ENCODE results near the gene PEX26. TPM values are rescaled to one million over a fixed set of nuclear protein-coding genes. Genes with fewer than 3 reads are reported as not detected.

The PEX26 gene
- total and polyA plus RNA-seq, 2 of the 13 experiments (the other 11 are each of a cell fraction or from before 2014, with no cell fraction given) = 10.6 to 25.1 TPM

DNA sequence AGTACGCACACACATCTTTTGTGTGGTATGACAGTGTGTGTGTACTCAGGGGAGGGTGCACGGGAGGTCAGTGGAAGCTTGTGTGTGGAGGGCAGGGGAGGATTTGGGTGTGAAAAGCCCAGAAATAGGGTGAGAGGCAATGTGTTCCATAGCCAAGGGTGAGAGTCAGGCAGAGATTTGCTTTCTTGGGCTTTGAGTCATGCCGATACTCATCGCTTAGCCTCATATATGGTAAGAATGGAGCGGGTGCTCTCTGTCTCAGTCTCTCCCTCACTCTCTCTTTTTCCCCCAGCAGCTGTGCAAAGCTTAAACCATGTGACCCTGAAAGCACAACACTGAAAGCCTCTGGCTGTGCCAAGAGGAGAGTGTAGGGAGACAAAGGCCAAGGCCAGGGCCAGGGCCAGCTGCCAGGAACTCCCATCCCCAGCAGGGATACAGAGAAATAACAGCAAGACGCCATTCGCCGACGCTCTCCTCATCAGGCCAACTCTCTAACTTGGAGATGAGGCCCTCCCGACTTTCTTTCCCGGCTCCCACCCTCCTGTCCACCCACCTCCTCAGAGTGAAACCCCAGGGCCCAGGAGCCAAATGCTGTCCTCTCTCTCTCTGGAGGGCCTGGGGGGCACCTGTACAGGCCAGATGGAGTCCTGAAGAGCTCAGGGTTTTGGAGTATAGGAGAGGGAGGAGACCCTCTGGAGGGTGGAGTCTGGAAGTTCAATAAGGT lies 33.1 kb upstream of the PEX26 start (continued):
- TF ChIP-seq ZFP36L2 (CRISPR knock-in tag; IDR thresholded peaks at IDR 0.05) (no peak), CHD4 (IDR thresholded peaks at IDR 0.05; ENCODE audit: borderline replicate concordance, low read length) (no peak), ZNF564 (CRISPR knock-in tag; IDR thresholded peaks at IDR 0.05) (no peak), ZNF556 (CRISPR knock-in tag; IDR thresholded peaks at IDR 0.05; ENCODE audit: borderline replicate concordance) (no peak), PHF20 (CRISPR knock-in tag; IDR thresholded peaks at IDR 0.05) (no peak), ELF4 (CRISPR knock-in tag; IDR thresholded peaks at IDR 0.05; ENCODE audit: borderline replicate concordance) (no peak), GATA4 (IDR thresholded peaks at IDR 0.05; ENCODE audit: borderline replicate concordance, low read depth) (no peak), MAFG (CRISPR knock-in tag; IDR thresholded peaks at IDR 0.05) (no peak), ZNF737 (CRISPR knock-in tag; IDR thresholded peaks at IDR 0.05; ENCODE audit: borderline replicate concordance) (no peak), ZNF550 (CRISPR knock-in tag; IDR thresholded peaks at IDR 0.05; ENCODE audit: borderline replicate concordance) (no peak), SP140L (CRISPR knock-in tag; IDR thresholded peaks at IDR 0.05; ENCODE audit: borderline replicate concordance) (no peak), CBX5 (CRISPR knock-in tag; IDR thresholded peaks at IDR 0.05; ENCODE audit: borderline replicate concordance) (peak; percentile 82; the same call in 1 of the 2 replicates), GZF1 (CRISPR knock-in tag; IDR thresholded peaks at IDR 0.05) (no peak), ZKSCAN1 (IDR thresholded peaks at IDR 0.05; ENCODE audit: low read length) (no peak), SP4 (CRISPR knock-in tag; IDR thresholded peaks at IDR 0.05) (no peak), RXRB (CRISPR knock-in tag; IDR thresholded peaks at IDR 0.05; ENCODE audit: borderline replicate concordance) (peak; percentile 79), HMG20A (CRISPR knock-in tag; IDR thresholded peaks at IDR 0.05; ENCODE audit: borderline replicate concordance) (peak; percentile 80; the same call in 1 of the 2 replicates), GPN1 (CRISPR knock-in tag; IDR thresholded peaks at IDR 0.05; ENCODE audit: borderline replicate concordance) (no peak), ZFP36L1 (CRISPR knock-in tag; IDR thresholded peaks at IDR 0.05) (no peak), ZNF549 (CRISPR knock-in tag; IDR thresholded peaks at IDR 0.05) (no peak), ZNF775 (CRISPR knock-in tag; IDR thresholded peaks at IDR 0.05; ENCODE audit: borderline replicate concordance) (no peak)
- TF ChIP-seq, protein P1, sequence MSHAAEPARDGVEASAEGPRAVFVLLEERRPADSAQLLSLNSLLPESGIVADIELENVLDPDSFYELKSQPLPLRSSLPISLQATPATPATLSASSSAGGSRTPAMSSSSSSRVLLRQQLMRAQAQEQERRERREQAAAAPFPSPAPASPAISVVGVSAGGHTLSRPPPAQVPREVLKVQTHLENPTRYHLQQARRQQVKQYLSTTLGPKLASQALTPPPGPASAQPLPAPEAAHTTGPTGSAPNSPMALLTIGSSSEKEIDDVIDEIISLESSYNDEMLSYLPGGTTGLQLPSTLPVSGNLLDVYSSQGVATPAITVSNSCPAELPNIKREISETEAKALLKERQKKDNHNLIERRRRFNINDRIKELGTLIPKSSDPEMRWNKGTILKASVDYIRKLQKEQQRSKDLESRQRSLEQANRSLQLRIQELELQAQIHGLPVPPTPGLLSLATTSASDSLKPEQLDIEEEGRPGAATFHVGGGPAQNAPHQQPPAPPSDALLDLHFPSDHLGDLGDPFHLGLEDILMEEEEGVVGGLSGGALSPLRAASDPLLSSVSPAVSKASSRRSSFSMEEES (CRISPR knock-in tag; IDR thresholded peaks at IDR 0.05) = peak; percentile 94
- TF ChIP-seq, protein P2, sequence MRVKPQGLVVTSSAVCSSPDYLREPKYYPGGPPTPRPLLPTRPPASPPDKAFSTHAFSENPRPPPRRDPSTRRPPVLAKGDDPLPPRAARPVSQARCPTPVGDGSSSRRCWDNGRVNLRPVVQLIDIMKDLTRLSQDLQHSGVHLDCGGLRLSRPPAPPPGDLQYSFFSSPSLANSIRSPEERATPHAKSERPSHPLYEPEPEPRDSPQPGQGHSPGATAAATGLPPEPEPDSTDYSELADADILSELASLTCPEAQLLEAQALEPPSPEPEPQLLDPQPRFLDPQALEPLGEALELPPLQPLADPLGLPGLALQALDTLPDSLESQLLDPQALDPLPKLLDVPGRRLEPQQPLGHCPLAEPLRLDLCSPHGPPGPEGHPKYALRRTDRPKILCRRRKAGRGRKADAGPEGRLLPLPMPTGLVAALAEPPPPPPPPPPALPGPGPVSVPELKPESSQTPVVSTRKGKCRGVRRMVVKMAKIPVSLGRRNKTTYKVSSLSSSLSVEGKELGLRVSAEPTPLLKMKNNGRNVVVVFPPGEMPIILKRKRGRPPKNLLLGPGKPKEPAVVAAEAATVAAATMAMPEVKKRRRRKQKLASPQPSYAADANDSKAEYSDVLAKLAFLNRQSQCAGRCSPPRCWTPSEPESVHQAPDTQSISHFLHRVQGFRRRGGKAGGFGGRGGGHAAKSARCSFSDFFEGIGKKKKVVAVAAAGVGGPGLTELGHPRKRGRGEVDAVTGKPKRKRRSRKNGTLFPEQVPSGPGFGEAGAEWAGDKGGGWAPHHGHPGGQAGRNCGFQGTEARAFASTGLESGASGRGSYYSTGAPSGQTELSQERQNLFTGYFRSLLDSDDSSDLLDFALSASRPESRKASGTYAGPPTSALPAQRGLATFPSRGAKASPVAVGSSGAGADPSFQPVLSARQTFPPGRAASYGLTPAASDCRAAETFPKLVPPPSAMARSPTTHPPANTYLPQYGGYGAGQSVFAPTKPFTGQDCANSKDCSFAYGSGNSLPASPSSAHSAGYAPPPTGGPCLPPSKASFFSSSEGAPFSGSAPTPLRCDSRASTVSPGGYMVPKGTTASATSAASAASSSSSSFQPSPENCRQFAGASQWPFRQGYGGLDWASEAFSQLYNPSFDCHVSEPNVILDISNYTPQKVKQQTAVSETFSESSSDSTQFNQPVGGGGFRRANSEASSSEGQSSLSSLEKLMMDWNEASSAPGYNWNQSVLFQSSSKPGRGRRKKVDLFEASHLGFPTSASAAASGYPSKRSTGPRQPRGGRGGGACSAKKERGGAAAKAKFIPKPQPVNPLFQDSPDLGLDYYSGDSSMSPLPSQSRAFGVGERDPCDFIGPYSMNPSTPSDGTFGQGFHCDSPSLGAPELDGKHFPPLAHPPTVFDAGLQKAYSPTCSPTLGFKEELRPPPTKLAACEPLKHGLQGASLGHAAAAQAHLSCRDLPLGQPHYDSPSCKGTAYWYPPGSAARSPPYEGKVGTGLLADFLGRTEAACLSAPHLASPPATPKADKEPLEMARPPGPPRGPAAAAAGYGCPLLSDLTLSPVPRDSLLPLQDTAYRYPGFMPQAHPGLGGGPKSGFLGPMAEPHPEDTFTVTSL (CRISPR knock-in tag; IDR thresholded peaks at IDR 0.05; ENCODE audit: borderline replicate concordance) = no peak; the same call in 1 of the 2 replicates
